Prostate gland (tissue), 2 donors: Measurements from ENCODE around the gene ANGEL2.

Experiments
- POLR2AphosphoS5 ChIP-seq: sonication (generic); formaldehyde crosslinking; IDR thresholded peaks from one replicate; pipeline ENCODE4 v1.6.1; 2017; ENCODE audit warnings: antibody characterized with exemption
- TF ChIP-seq, protein P1 (sequence below), 4 experiments: fragments of 200-600 bp in 2 of 4; fragments of 450-650 bp in 2 of 4; sonication (generic) in 2 of 4; IDR thresholded peaks; 1 replicate in 3 of 4; 2 replicates in 1 of 4; pipeline ENCODE4 v1.5.1; 2016 to 2019; ENCODE audit warnings: antibody characterized with exemption in 4 of 4, mild to moderate bottlenecking in 2 of 4, moderate library complexity in 2 of 4

DNA sequence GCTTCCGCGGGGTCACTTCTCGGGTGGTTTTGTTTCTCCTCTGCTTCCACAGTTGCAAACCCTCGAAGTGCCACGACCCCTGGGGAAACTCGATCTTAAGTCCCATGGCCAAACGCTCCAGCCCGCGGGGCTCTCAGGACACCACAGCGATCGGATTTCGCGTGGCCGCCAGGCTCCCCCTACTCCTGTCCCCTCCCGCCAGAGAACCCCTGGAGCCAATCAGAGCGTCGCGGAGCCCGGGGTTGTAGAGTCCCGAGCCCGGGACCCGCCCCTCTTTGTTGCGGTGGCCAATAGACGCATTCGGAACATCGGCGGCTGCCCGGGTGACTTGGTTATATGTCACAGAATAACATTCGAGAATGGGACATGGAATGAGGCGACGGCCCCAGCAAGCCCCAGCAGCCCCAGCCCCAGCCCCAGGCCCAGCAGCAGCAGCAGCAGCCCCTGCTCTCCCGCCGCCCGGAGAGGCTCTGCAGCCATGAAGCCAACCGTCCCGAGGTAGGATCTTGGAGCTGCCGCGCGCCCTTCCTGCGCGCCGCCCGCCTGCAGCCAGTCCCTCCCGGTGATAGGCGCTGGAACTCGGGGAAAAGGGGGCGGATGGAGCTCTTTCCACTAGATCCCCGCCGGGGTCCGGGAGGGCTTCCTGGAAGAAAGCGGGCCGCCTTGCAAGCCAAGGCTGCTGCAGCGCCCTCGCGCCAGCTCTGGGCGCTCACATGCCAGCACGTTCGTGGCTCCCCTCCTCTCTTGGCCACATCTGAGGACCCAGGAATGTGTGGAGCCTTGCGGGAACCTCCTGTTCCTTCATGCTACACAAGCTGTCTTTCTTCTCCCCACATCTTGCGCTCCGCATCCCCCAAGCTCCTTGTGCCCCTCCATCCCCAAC is 65.2 kb downstream of the ANGEL2 start, which contains the start of gene VASH2:
- TF ChIP-seq, protein P1, sequence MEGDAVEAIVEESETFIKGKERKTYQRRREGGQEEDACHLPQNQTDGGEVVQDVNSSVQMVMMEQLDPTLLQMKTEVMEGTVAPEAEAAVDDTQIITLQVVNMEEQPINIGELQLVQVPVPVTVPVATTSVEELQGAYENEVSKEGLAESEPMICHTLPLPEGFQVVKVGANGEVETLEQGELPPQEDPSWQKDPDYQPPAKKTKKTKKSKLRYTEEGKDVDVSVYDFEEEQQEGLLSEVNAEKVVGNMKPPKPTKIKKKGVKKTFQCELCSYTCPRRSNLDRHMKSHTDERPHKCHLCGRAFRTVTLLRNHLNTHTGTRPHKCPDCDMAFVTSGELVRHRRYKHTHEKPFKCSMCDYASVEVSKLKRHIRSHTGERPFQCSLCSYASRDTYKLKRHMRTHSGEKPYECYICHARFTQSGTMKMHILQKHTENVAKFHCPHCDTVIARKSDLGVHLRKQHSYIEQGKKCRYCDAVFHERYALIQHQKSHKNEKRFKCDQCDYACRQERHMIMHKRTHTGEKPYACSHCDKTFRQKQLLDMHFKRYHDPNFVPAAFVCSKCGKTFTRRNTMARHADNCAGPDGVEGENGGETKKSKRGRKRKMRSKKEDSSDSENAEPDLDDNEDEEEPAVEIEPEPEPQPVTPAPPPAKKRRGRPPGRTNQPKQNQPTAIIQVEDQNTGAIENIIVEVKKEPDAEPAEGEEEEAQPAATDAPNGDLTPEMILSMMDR (IDR thresholded peaks at IDR 0.05): no peak
- peak; percentile 79 for TF ChIP-seq POLR2AphosphoS5
